Lower leg skin (tissue), 3 donors: ENCODE data around the gene PTK6.

Experiments
- POLR2A ChIP-seq, 2 donors: fragments of 450-650 bp; IDR thresholded peaks; one replicate each; pipeline ENCODE4 v1.6.1; 2016 to 2017; ENCODE audit warnings: antibody characterized with exemption in 2 of 2, mild to moderate bottlenecking in 1 of 2, moderate library complexity in 1 of 2
- TF ChIP-seq, protein P1 (sequence below), 3 donors: fragments of 450-650 bp; IDR thresholded peaks; one replicate each; pipeline ENCODE4 v1.5.1; 2016; ENCODE audit warnings: antibody characterized with exemption in 3 of 3, mild to moderate bottlenecking in 3 of 3, moderate library complexity in 2 of 3

DNA sequence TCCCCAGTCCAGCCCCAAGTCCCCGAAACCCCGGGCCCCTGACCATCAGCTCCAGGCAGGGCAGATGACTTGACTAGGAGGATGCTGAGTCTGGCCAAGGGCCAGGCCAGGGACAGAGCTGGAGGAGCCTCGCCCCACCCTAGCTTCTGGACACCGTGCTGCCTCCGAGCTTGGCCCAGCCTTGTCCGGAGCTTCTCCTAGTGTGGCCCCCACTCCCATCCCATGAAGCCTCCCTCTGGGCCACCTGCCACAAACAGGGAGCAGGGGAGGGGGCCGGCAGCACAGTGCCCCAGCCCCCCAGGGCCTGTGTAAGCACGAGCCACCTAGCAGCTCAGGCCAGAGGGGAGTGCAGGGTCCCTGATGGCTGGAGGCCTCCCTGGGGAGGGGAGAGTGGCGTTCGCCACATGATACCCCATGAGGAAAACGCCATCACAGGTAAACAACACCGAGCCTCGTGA is 43.6 kb downstream of the PTK6 start:
- TF ChIP-seq, protein P1, sequence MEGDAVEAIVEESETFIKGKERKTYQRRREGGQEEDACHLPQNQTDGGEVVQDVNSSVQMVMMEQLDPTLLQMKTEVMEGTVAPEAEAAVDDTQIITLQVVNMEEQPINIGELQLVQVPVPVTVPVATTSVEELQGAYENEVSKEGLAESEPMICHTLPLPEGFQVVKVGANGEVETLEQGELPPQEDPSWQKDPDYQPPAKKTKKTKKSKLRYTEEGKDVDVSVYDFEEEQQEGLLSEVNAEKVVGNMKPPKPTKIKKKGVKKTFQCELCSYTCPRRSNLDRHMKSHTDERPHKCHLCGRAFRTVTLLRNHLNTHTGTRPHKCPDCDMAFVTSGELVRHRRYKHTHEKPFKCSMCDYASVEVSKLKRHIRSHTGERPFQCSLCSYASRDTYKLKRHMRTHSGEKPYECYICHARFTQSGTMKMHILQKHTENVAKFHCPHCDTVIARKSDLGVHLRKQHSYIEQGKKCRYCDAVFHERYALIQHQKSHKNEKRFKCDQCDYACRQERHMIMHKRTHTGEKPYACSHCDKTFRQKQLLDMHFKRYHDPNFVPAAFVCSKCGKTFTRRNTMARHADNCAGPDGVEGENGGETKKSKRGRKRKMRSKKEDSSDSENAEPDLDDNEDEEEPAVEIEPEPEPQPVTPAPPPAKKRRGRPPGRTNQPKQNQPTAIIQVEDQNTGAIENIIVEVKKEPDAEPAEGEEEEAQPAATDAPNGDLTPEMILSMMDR (IDR thresholded peaks at IDR 0.05): no peak
- TF ChIP-seq POLR2A (IDR thresholded peaks at IDR 0.05): no peak
